GM23248 (cell line): Measurements from ENCODE around the gene TCF25. TPM values are rescaled to one million over a fixed set of nuclear protein-coding genes. Genes with fewer than 3 reads are reported as not detected.

Experiments used
- DNase-seq: peaks from one replicate; pipeline ENCODE4 v3.0.0-alpha.2; 2015
- H2AFZ ChIP-seq: fragments of 200-600 bp; sonication (generic); 2 replicates; pipeline ENCODE4 v1.6.1; 2016; ENCODE audit warnings: antibody characterized with exemption
- H3F3A ChIP-seq: fragments of 200-600 bp; sonication (generic); 2 replicates; pipeline ENCODE4 v1.6.1; 2016; ENCODE audit warnings: mild to moderate bottlenecking, antibody characterized with exemption, mixed run types; ENCODE audit not compliant: insufficient read depth
- H3K27ac ChIP-seq: fragments of 200-600 bp; sonication (generic); 2 replicates; pipeline ENCODE4 v1.5.1; 2016; ENCODE audit warnings: mild to moderate bottlenecking
- H3K27me3 ChIP-seq: fragments of 200-600 bp; sonication (generic); replicated peaks from 2 replicates; pipeline ENCODE4 v1.6.1; 2016; ENCODE audit warnings: mild to moderate bottlenecking; ENCODE audit not compliant: insufficient read depth
- H3K36me3 ChIP-seq: fragments of 200-600 bp; sonication (generic); 2 replicates; pipeline ENCODE4 v1.6.1; 2016; ENCODE audit warnings: low read depth, mild to moderate bottlenecking
- H3K4me1 ChIP-seq: fragments of 200-600 bp; sonication (generic); 2 replicates; pipeline ENCODE4 v1.6.1; 2016; ENCODE audit warnings: mild to moderate bottlenecking; ENCODE audit not compliant: insufficient read depth
- H3K4me2 ChIP-seq: fragments of 200-600 bp; sonication (generic); one replicate; pipeline ENCODE4 v1.6.1; 2016; ENCODE audit warnings: mild to moderate bottlenecking; ENCODE audit not compliant: unreplicated experiment
- H3K4me3 ChIP-seq: fragments of 200-600 bp; sonication (generic); 2 replicates; pipeline ENCODE4 v1.5.1; 2016; ENCODE audit warnings: mild to moderate bottlenecking
- H3K79me2 ChIP-seq: fragments of 200-600 bp; sonication (generic); 2 replicates; pipeline ENCODE4 v1.6.1; 2016; ENCODE audit warnings: mild to moderate bottlenecking; ENCODE audit not compliant: insufficient read depth
- H3K9ac ChIP-seq: fragments of 200-600 bp; sonication (generic); 2 replicates; pipeline ENCODE4 v1.6.1; 2016; ENCODE audit warnings: mild to moderate bottlenecking
- H3K9me2 ChIP-seq: fragments of 200-600 bp; sonication (generic); 2 replicates; pipeline ENCODE4 v1.6.1; 2016; ENCODE audit warnings: mixed run types, mild to moderate bottlenecking, moderate library complexity; ENCODE audit not compliant: insufficient read depth
- H3K9me3 ChIP-seq: fragments of 200-600 bp; sonication (generic); one replicate; pipeline ENCODE4 v1.6.1; 2017; ENCODE audit warnings: low read depth
- H4K20me1 ChIP-seq: fragments of 200-600 bp; sonication (generic); 2 replicates; pipeline ENCODE4 v1.6.0; 2016; ENCODE audit not compliant: insufficient read depth
- EZH2 ChIP-seq: fragments of 200-600 bp; sonication (generic); IDR thresholded peaks from 2 replicates; pipeline ENCODE4 v1.6.1; 2018; ENCODE audit warnings: antibody characterized with exemption, mild to moderate bottlenecking; ENCODE audit not compliant: insufficient read depth, poor library complexity, severe bottlenecking
- EZH2phosphoT487 ChIP-seq: fragments of 200-600 bp; sonication (generic); IDR thresholded peaks from 2 replicates; pipeline ENCODE4 v1.6.1; 2018; ENCODE audit warnings: antibody characterized with exemption, moderate library complexity, mild to moderate bottlenecking, low read depth; ENCODE audit not compliant: insufficient read depth
- WGBS, 2 experiments: methylation state at CpG; one replicate each; pipeline ENCODE4 v1.1.6; 2015 to 2017; ENCODE audit warnings: low lambda C conversion rate in 2 of 2, low coverage in 1 of 2; ENCODE audit errors: missing lambda C conversion rate in 2 of 2; 5-methylcytosine and 5-hydroxymethylcytosine counted together
- in situ Hi-C: fragments of 300-500 bp; cut with MboI; formaldehyde crosslinking; loops from 2 replicates; pipeline ENCODE4 v1.15.0; 2020
- polyA plus RNA-seq: library from polyadenylated mRNA; unstranded; fragments of >200 nt; fragmentation: Nextera tagmentation; extraction: Ambion mirVana; gene quantifications from 2 replicates; pipeline ENCODE4 v1.2.1, GENCODE V29; 2016
- total RNA-seq: library from RNA; depleted of rRNA; stranded (reverse); fragments of >200 nt; shearing (Covaris generic); gene quantifications from 2 replicates; pipeline ENCODE4 v1.2.3, GENCODE V29; 2014

TCF25 gene
- total and polyA plus RNA-seq, 2 experiments from 2014 or later: 143 to 162 TPM

DNA sequence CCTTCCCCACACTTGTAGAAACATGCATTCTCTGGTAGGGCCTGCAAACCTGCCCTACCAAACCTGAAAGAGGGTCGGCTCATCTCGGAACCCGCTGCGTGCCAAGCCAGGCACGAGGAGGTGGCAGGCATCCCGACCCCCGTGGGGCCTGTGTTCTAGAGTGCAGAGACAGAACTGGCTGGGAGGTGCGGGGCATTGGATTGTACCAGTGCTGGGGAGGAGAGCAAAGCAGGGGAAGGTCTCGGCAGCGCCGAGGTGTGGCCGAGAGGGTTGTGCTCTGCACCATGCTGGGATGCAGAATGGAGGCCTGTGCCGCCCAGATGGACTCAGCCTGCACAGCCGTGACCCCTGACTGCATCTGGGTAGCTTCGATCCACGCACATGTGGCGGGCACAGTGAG, 27.5 kb downstream of the TCF25 start:
- H3K4me1 ChIP-seq: no peaks in the 10 kb centered on the region
- no peaks in the 10 kb centered on the region for H3K9me2 ChIP-seq
- no peak overlapping the region for H3K4me3 ChIP-seq
- H3K4me2 ChIP-seq: no peak overlapping the region
- TF ChIP-seq EZH2 (no peak), EZH2phosphoT487 (no peak)
- peaks cover 43% of the 10 kb centered on the region for H3K36me3 ChIP-seq
- no peaks in the 10 kb centered on the region for H3K9me3 ChIP-seq
- no peak overlapping the region for H3K27ac ChIP-seq
- H2AFZ ChIP-seq: no peak overlapping the region
- peaks cover 30% of the 10 kb centered on the region for H3K79me2 ChIP-seq
- no peak overlapping the region for H3K9ac ChIP-seq
- H3F3A ChIP-seq: no peaks in the 10 kb centered on the region
- no peaks in the 10 kb centered on the region for H4K20me1 ChIP-seq
- no peaks in the 10 kb centered on the region for H3K27me3 ChIP-seq
- in situ Hi-C loops: no loop called here
- DNase-seq: no peak
- WGBS, 2 experiments: 94 to 98% methylated on average over 13 to 16 of the region's 17 CpGs

GRCh38 chr16:89902980-89903379, 29.6 kb downstream of the TCF25 start:
- TF ChIP-seq EZH2phosphoT487 (no peak), EZH2 (no peak)
- H4K20me1 ChIP-seq: no peaks in the 10 kb centered on the region
- H3K9me3 ChIP-seq: no peaks in the 10 kb centered on the region
- no peak for DNase-seq
- no peaks in the 10 kb centered on the region for H3K27me3 ChIP-seq
- peaks cover 16% of the 10 kb centered on the region for H3K79me2 ChIP-seq
- 82 to 84% methylated on average over 10 to 11 of the region's 11 CpGs for WGBS, 2 experiments
- H2AFZ ChIP-seq: no peak overlapping the region
- no peak overlapping the region for H3K9ac ChIP-seq
- H3K4me2 ChIP-seq: no peak overlapping the region
- H3K4me3 ChIP-seq: no peak overlapping the region
- no peaks in the 10 kb centered on the region for H3K9me2 ChIP-seq
- in situ Hi-C loops: no loop called here
- H3K36me3 ChIP-seq: peaks cover 26% of the 10 kb centered on the region; the same call in 1 of the 2 replicates
- no peaks in the 10 kb centered on the region for H3K4me1 ChIP-seq
- H3F3A ChIP-seq: no peaks in the 10 kb centered on the region
- H3K27ac ChIP-seq: no peak overlapping the region

DNA sequence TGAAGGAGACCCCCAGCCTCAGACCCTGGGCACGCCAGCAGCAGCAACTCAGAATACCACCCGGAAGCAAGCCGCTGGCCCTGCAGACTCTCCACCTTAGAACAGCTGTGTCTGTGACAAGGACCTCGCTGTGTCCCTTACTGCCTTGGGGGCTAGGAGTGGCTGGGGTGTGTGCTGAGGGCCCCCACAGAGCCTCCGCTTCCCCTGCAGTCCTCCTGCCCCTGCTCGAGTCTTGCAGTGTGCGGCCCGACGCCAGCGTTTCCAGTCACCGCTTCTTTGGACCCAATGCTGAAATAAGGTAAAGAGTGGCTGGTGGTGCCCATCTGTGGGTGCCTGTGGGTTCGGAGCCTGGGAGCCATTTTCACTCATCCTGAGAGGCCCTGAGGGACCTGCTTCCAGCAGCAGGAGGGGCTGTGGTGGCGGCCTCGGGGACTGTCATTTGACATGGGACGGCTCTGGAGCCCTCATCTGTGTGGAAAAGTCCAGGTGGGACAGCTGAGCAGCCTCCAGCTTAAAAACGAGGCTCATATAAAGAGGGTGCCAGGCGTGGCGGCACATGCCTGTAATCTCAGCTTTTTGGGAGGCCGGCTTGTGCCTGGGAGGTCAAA, 30.6 kb downstream of the TCF25 start:
- Histone ChIP-seq H3K27ac (no peak overlapping the region), H4K20me1 (no peaks in the 10 kb centered on the region), H3K9me2 (no peaks in the 10 kb centered on the region), H3K4me1 (no peaks in the 10 kb centered on the region), H3K79me2 (peaks cover 12% of the 10 kb centered on the region; the same call in 1 of the 2 replicates), H2AFZ (no peak overlapping the region), H3K4me3 (no peak overlapping the region), H3F3A (no peaks in the 10 kb centered on the region), H3K9me3 (no peaks in the 10 kb centered on the region), H3K27me3 (no peaks in the 10 kb centered on the region), H3K4me2 (no peak overlapping the region), H3K9ac (no peak overlapping the region), H3K36me3 (peaks cover 21% of the 10 kb centered on the region; the same call in 1 of the 2 replicates)
- WGBS, 2 experiments: 92 to 95% methylated on average over 19 of the region's 19 CpGs
- in situ Hi-C loops: no loop called here
- DNase-seq: no peak
- TF ChIP-seq EZH2 (no peak), EZH2phosphoT487 (no peak)

DNA sequence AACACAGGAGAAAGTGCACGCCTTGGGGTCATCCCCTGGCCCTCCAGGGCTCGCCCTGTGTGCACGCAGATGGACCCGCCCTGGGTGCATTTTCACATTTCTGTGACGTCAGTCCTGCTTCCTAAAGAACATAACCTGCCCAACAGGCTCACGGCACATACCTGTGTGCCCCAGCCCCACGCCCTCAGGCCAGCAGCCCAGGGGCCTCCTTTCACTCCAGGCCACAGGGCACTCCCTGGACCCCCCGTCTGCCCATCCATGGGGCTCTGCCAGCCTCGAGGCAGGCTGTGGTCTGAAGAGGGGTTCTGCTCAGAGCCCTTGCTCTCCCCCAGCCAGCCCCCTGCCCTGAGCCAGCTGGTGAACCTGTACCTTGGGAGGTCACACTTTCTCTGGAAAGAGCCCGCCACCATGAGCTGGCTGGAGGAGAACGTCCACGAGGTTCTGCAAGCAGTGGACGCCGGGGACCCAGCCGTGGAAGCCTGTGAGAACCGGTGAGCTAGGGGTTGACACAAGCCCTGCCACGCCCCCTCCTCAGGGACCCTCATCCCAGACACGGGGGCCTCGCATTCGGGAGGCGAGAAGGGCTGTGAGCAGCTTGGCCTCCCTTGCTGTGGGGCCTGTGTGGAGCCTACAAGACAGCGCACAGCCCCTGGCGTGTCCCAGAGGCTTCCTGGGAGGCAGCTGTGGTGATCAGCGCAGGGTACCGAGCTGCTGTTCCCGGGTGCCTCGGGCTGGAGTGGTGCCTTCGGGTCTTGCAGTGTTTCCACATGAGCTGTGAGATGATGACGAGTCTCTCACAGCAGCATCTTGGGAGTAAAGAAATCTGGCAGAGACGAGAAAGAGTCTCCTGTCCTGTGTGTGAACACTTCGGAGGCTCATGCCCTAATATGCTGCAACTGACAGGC, 31.5 kb downstream of the TCF25 start:
- no peak overlapping the region for H3K4me2 ChIP-seq
- H3K4me3 ChIP-seq: no peak overlapping the region
- H3K79me2 ChIP-seq: peaks cover 10% of the 10 kb centered on the region; the same call in 1 of the 2 replicates
- DNase-seq: no peak
- no peak overlapping the region for H3K27ac ChIP-seq
- no peaks in the 10 kb centered on the region for H4K20me1 ChIP-seq
- peaks cover 21% of the 10 kb centered on the region; the same call in 1 of the 2 replicates for H3K36me3 ChIP-seq
- TF ChIP-seq EZH2phosphoT487: no peak
- TF ChIP-seq EZH2: no peak
- H3K4me1 ChIP-seq: 0 out of 2 replicates have a peak, but pooled peaks cover under 1% of the 10 kb centered on the region
- H3K27me3 ChIP-seq: no peaks in the 10 kb centered on the region
- no peak overlapping the region for H2AFZ ChIP-seq
- H3K9me3 ChIP-seq: no peaks in the 10 kb centered on the region
- no peak overlapping the region for H3K9ac ChIP-seq
- 84 to 88% methylated on average over 30 of the region's 31 CpGs for WGBS, 2 experiments
- H3K9me2 ChIP-seq: no peaks in the 10 kb centered on the region
- in situ Hi-C loops: no loop called here
- no peaks in the 10 kb centered on the region for H3F3A ChIP-seq
